Activated T-helper 9 cell treated with anti-CD3 and anti-CD28 coated beads, Interleukin-2, amount 50 U/mL, for 16 hours (primary cell): ENCODE measurements around the gene E2F7.
A peak's percentile ranks its signal among the peaks of the same experiment; 100 is the strongest.

ENCODE experiments used
- DNase-seq: peaks from one replicate; pipeline ENCODE4 v3.0.0-alpha.2; 2020; ENCODE audit warnings: low read depth

E2F7 gene

DNA sequence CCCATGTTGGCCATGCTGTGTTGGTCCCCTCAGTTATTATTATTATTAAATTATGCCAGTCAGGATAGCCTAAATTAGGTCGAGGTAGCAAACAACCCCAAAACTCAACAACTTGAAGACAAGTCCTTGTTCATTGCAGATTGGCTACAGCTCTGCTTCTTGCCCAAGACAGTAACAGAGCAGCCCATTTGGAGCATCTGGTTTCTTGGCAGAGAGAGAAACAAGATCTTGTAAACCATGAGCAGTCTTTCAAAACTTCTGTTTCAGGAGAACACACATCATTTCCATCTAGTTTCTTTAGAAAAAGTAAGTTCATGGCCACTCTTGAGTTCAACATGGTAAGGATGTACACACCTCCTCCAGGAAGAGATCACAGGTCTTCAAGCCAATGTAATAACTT, 52.3 kb downstream of the E2F7 start:
- DNase-seq, result no peak

- DNase-seq, result peak; percentile 31
These were observed 54.4 kb downstream of the E2F7 start for GRCh38 chr12:77010691-77011548.

GRCh38 chr12:77007476-77007875, 57.9 kb downstream of the E2F7 start:
- no peak for DNase-seq

DNA sequence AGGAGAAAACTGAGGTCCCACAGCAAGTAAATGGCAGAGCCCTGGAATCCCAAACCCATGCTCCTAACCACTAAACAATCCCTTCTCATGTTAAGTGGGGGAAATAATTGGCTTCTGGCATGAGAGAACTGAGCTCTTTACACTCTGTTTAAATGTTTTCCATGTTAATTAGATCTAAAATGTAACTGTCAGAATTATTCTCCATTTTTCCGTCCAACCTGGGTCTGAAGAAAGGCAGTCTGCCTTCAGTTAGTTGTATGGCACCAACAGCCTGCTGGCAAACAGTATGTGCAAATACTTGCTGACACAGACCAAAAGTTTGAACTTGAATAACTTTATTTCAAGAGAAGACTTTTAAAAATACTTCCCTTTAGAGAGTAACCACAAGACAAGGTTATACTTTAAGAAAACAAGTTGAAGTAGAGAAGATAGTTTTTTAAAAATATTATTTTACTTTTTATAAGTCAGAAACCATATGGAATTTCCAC, 59.7 kb downstream of the E2F7 start:
- no peak for DNase-seq

DNA sequence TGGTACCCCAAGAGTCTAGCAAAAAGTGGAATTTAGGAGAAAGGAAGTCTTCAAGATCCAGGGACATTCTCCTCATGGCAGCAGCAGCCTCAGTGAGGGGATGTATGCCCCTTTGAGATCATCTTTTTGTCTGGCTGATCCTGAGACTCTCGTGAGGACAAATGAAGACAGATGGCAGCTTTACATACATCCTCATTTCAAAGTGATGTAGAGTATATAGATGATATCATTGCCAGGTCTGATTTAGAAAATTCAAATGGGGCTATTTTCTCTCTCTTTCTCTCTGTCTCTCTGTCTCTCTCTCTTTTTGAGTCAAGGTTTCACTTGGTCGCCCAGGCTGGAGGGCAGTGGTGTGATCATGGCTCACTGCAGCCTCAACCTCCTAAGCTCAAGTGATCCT, 61.5 kb downstream of the E2F7 start:
- no peak for DNase-seq

DNA sequence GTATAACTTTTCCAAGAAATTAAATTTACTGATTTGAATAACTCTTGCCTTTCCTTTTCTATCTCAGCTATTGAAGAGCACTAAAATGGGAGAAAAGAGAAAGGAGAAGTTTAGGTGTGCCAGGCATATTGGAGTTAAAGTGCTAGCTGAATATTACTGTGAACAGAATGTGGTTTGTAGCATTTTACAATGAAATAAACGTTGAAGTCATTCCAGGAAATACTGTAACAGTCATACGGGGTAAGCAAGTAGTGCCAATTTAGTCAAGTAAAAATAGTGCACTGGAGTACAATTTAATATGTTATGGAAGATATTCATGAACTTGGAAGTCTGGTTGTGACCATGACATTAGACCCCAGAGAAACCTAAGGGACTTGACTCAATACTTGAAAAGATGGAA, 62.1 kb downstream of the E2F7 start:
- DNase-seq, result no peak

DNA sequence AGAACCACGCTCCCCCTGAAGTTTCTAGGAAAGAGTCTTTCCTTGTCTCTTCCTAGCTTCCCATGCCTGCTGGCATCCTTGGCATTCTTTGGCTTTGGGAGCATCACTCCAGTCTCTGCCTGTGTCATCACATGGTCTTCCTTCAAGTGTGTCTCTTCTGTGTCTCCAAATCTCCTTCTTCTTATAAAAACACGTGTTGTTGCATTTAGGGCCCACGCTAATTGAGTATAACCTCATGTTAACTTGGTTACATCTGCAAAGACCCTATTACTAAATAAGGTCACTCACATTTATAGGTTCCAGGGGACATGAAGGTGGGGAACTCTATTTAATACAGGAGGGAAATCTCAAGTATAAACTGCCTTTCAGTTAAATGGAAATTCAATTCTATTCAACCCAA, 63.0 kb downstream of the E2F7 start:
- DNase-seq, result no peak

DNA sequence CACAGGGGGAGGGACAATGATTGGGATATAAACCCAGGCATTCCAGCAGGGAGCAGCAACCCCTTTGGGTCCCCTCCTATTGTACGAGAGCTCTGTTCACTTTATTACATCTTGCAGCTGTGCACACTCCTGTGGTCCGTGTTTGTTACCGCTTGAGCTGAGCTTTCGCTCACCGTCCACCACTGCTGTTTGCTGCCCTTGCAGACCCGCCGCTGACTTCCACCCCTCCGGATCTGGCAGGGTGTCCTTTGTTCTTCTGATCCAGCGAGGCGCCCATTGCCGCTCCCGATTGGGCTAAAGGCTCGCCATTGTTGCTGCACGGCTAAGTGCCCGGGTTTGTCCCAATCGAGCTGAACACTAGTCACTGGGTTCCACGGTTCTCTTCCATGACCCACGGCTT, 64.1 kb downstream of the E2F7 start:
- DNase-seq, result no peak

GRCh38 chr12:76998908-76999556, 66.3 kb downstream of the E2F7 start:
- DNase-seq, result no peak

DNA sequence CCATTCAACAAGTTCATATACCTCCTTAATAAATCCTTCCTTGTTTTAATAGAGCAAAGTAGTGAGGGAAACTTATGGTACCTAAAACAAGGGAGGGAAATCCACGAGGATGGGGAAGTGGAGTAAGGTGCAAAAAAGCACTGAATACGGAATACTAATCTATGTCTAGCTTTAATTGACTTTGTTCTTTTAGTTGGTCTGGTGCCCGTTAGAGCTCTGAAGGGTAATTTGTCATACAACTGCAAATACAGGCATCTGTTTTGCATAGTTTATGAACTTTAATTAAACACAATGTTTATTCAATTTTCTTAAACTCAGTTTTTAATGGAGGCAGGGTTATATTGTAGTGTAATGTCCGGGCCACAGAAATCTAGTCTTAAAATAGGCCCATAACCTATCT, 67.0 kb downstream of the E2F7 start:
- no peak for DNase-seq

DNA sequence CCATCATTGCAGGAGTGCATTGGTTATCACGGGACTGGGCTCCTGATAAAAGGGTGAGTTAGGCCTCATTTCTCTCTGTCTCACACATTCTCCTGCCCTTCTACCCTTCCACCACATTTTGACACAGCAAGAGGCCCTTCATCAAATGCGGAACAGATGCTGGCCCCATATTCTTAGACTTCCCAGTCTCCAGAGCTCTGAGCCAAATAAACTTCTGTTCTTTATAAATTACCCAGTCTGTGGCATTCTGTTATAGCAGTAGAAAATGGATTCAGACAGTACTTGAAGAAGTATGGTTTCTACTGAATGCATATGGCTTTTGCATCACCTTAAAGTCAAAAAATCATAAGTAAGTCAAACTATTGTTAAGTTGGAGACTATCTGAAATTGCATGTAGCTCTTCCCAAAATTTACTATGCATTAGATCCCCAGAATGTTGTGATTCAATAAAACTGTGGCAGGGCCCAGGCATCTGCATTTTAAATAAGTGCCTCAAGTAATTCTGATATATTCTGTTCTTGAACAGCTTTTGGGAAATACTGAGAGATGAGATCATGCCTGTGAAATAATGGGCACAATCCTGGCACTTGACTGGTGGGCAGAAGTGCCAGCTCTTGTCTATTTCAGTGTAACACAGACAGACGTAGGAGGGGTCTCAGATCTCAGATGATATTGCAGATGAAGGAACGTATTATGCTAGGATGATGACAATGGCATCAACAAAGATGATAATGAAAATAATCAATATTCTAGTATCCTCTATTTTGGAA, 68.2 kb downstream of the E2F7 start:
- DNase-seq, result no peak

DNA sequence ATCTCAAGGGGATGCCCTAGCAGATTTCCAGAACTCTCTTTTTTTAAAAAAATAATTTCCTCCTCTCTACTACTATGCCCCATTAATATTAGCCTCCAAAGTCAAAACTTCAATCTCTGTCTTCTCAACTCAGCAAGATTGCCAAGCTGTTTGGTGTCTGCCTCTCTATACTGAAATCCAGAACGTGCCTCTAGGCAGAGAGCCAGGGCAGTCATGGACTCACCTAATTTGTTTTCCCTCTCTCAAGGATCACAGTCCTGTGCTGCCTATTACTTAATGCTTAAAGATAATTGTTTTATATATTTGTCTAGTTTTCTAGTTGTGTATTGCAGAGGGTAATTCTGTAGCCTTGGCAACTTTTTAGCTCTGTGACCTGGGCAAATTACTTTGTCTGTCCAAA, 74.7 kb downstream of the E2F7 start:
- DNase-seq, result no peak

GRCh38 chr12:76984566-76984965, 80.8 kb downstream of the E2F7 start:
- no peak for DNase-seq

GRCh38 chr12:76983420-76983819, 81.9 kb downstream of the E2F7 start:
- no peak for DNase-seq

GRCh38 chr12:76980196-76980595, 85.2 kb downstream of the E2F7 start:
- DNase-seq, result no peak

DNA sequence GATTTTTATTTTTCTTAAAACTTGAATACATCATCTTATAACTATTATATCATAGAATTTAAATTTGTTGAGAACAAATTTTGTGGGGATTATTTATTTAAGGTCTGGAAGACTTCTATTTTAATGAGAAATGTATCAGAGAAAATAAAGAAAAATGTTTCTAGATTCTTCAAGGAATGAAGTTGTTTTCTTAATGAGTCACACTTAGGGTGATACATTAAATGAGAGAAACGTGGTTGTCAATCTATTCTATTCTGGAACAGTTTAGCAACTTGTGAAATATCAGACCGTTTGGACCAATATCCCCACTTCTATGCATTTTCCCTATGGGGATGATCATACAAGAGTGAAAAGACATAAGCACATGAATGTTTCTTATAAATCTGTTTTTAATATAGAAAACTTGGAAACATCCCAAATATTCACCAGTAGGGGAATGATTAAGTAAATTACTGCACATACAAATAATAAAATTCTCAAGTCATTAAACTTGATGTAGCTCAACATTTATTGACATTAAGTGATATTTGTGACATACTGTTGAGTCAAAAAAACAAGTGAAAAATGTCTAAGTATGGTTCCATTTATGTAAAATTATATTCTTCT, 88.5 kb downstream of the E2F7 start:
- DNase-seq, result no peak
